Measurements from ENCODE around the gene MS4A12.
"Not testable (repeated sequence)": the region's sequence is repeated elsewhere in the genome, so short reads cannot be mapped to it uniquely, and the experiment has no call there.

The MS4A12 gene

DNA sequence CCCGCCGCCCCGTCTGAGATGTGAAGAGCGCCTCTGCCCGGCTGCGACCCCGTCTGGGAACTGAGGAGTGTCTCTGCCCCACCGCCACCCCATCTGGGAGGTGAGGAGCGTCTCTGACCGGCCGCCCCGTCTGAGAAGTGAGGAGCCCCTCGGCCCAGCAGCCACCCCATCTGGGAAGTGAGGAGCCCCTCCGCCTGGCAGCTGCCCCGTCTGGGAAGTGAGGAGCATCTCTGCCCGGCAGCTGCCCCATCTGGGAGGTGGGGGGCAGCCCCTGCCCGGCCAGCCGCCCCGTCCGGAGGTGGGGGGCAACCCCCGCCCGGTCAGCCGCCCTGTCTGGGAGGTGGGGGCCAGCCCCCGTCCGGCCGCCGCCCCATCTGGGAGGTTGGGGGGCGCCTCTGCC lies 17.6 kb downstream of the MS4A12 start:
- 95 to 98% methylated on average over 28 of the region's 28 CpGs for WGBS, 2 experiments
- not testable (repeated sequence) for H3K27ac ChIP-seq (ENCODE audit: insufficient read depth, low read depth, low read length, poor library complexity, severe bottlenecking); H3K4me3 ChIP-seq (ENCODE audit: insufficient read depth, low read depth, low read length); H3K4me1 ChIP-seq (ENCODE audit: control insufficient read depth, insufficient read depth, low read length); H3K36me3 ChIP-seq (ENCODE audit: control insufficient read depth, insufficient read depth, low read length); H3K27me3 ChIP-seq (ENCODE audit: control insufficient read depth, insufficient read depth, low read length, poor library complexity, severe bottlenecking); H3K9me3 ChIP-seq (ENCODE audit: control insufficient read depth, low read length)

GRCh38 chr11:60511393-60511792 lies 18.8 kb downstream of the MS4A12 start:
- WGBS, 2 experiments, result 78 to 80% methylated on average over 6 of the region's 6 CpGs
- no peak overlapping the region for H3K27ac ChIP-seq (ENCODE audit: insufficient read depth, low read depth, low read length, poor library complexity, severe bottlenecking)

GRCh38 chr11:60512651-60513225 lies 20.2 kb downstream of the MS4A12 start:
- 67 to 83% methylated on average over 1 of the region's 3 CpGs for WGBS, 2 experiments
- Histone ChIP-seq H3K9me3 (ENCODE audit: control insufficient read depth, low read length) (no peaks in the 10 kb centered on the region), H3K4me3 (ENCODE audit: insufficient read depth, low read depth, low read length) (no peak overlapping the region), H3K27me3 (ENCODE audit: control insufficient read depth, insufficient read depth, low read length, poor library complexity, severe bottlenecking) (no peaks in the 10 kb centered on the region), H3K27ac (ENCODE audit: insufficient read depth, low read depth, low read length, poor library complexity, severe bottlenecking) (no peak overlapping the region), H3K36me3 (ENCODE audit: control insufficient read depth, insufficient read depth, low read length) (no peaks in the 10 kb centered on the region), H3K4me1 (ENCODE audit: control insufficient read depth, insufficient read depth, low read length) (no peaks in the 10 kb centered on the region)

More at GRCh38 chr11:60511393-60511792, 18.8 kb downstream of the MS4A12 start:
- Histone ChIP-seq H3K36me3 (ENCODE audit: control insufficient read depth, insufficient read depth, low read length) (no peaks in the 10 kb centered on the region), H3K4me3 (ENCODE audit: insufficient read depth, low read depth, low read length) (no peak overlapping the region), H3K9me3 (ENCODE audit: control insufficient read depth, low read length) (no peaks in the 10 kb centered on the region), H3K4me1 (ENCODE audit: control insufficient read depth, insufficient read depth, low read length) (no peaks in the 10 kb centered on the region), H3K27me3 (ENCODE audit: control insufficient read depth, insufficient read depth, low read length, poor library complexity, severe bottlenecking) (no peaks in the 10 kb centered on the region)

- H3K9me3 ChIP-seq (ENCODE audit: control insufficient read depth, low read length), result no peaks in the 10 kb centered on the region
- H3K4me3 ChIP-seq (ENCODE audit: insufficient read depth, low read depth, low read length), result no peak overlapping the region
- no peaks in the 10 kb centered on the region for H3K4me1 ChIP-seq (ENCODE audit: control insufficient read depth, insufficient read depth, low read length)
- no peaks in the 10 kb centered on the region for H3K27me3 ChIP-seq (ENCODE audit: control insufficient read depth, insufficient read depth, low read length, poor library complexity, severe bottlenecking)
- no peaks in the 10 kb centered on the region for H3K36me3 ChIP-seq (ENCODE audit: control insufficient read depth, insufficient read depth, low read length)
- 100% methylated on average over 1 to 2 of the region's 2 CpGs for WGBS, 2 experiments
- no peak overlapping the region for H3K27ac ChIP-seq (ENCODE audit: insufficient read depth, low read depth, low read length, poor library complexity, severe bottlenecking)
Measured at GRCh38 chr11:60513496-60514460, 21.2 kb downstream of the MS4A12 start.

DNA sequence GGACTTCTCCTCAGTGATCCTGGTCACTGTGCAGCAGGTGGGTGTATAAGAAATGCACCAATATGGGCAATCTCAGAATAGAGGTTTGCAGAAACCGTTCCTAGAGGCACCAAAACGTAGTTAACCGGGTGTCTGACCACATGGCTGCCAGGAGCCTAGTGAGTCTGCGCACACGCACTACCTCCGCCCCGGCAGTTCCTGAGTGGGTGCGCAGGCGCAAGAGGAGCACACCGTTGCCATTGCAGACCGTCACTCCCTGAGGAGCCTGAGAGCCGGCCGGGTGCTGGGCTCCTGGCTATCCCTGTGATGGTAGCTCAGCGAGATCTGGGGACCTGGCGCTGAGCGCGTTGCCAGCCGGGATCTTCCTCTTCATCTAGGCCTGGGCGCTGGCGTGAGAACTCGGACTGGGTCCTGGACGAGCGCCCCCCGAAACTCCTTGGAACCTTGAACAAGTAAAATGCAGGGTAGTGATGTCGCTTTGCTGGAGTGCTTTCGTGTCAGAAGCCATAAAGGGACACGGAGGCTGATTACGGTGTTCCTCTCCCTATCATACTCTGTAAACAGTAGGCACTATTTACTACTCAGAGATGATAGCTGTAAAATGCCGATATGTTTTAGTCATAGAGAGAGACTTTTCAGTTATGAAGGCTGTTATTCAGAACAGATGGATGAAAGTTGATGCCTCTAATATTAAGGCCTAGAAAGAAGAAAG lies 22.7 kb downstream of the MS4A12 start, which contains the start of gene MS4A13:
MS4A13 (plus strand) TSS at position 249 of the 712 bp plus-strand sequence. CDS start 2,692 bp downstream, outside the sequence.
- Histone ChIP-seq H3K27me3 (ENCODE audit: control insufficient read depth, insufficient read depth, low read length, poor library complexity, severe bottlenecking) (no peaks in the 10 kb centered on the region), H3K4me3 (ENCODE audit: insufficient read depth, low read depth, low read length) (no peak within 1 kb of the TSS), H3K9me3 (ENCODE audit: control insufficient read depth, low read length) (no peaks in the 10 kb centered on the region), H3K27ac (ENCODE audit: insufficient read depth, low read depth, low read length, poor library complexity, severe bottlenecking) (no peak within 1 kb of the TSS), H3K36me3 (ENCODE audit: control insufficient read depth, insufficient read depth, low read length) (no peaks in the 10 kb centered on the region), H3K4me1 (ENCODE audit: control insufficient read depth, insufficient read depth, low read length) (no peaks in the 10 kb centered on the region)
- WGBS, 2 experiments, result 95 to 96% methylated on average over 29 of the region's 29 CpGs

GRCh38 chr11:60528465-60528864 lies 35.9 kb downstream of the MS4A12 start:
- Histone ChIP-seq H3K27me3 (ENCODE audit: control insufficient read depth, insufficient read depth, low read length, poor library complexity, severe bottlenecking) (no peaks in the 10 kb centered on the region), H3K4me1 (ENCODE audit: control insufficient read depth, insufficient read depth, low read length) (no peaks in the 10 kb centered on the region), H3K27ac (ENCODE audit: insufficient read depth, low read depth, low read length, poor library complexity, severe bottlenecking) (no peak overlapping the region), H3K4me3 (ENCODE audit: insufficient read depth, low read depth, low read length) (no peak overlapping the region), H3K36me3 (ENCODE audit: control insufficient read depth, insufficient read depth, low read length) (no peaks in the 10 kb centered on the region), H3K9me3 (ENCODE audit: control insufficient read depth, low read length) (no peaks in the 10 kb centered on the region)
- 100% methylated on average over 1 of the region's 1 CpG; no CpG with 5 or more reads in 1 of the 2 experiments for WGBS, 2 experiments

GRCh38 chr11:60528934-60529333 lies 36.4 kb downstream of the MS4A12 start:
- no peak overlapping the region for H3K4me3 ChIP-seq (ENCODE audit: insufficient read depth, low read depth, low read length)
- no peaks in the 10 kb centered on the region for H3K27me3 ChIP-seq (ENCODE audit: control insufficient read depth, insufficient read depth, low read length, poor library complexity, severe bottlenecking)
- H3K9me3 ChIP-seq (ENCODE audit: control insufficient read depth, low read length), result no peaks in the 10 kb centered on the region
- no peaks in the 10 kb centered on the region for H3K36me3 ChIP-seq (ENCODE audit: control insufficient read depth, insufficient read depth, low read length)
- H3K27ac ChIP-seq (ENCODE audit: insufficient read depth, low read depth, low read length, poor library complexity, severe bottlenecking), result no peak overlapping the region
- no peaks in the 10 kb centered on the region for H3K4me1 ChIP-seq (ENCODE audit: control insufficient read depth, insufficient read depth, low read length)
- WGBS, 2 experiments, result 73 to 79% methylated on average over 1 of the region's 1 CpG

GRCh38 chr11:60530454-60531100 lies 38.0 kb downstream of the MS4A12 start:
- no peaks in the 10 kb centered on the region for H3K4me1 ChIP-seq (ENCODE audit: control insufficient read depth, insufficient read depth, low read length)
- WGBS, 2 experiments, result 96 to 100% methylated on average over 3 of the region's 3 CpGs
- H3K36me3 ChIP-seq (ENCODE audit: control insufficient read depth, insufficient read depth, low read length), result no peaks in the 10 kb centered on the region
- no peaks in the 10 kb centered on the region for H3K27me3 ChIP-seq (ENCODE audit: control insufficient read depth, insufficient read depth, low read length, poor library complexity, severe bottlenecking)
- no peak overlapping the region for H3K4me3 ChIP-seq (ENCODE audit: insufficient read depth, low read depth, low read length)
- H3K27ac ChIP-seq (ENCODE audit: insufficient read depth, low read depth, low read length, poor library complexity, severe bottlenecking), result no peak overlapping the region
- H3K9me3 ChIP-seq (ENCODE audit: control insufficient read depth, low read length), result no peaks in the 10 kb centered on the region

- not testable (repeated sequence) for H3K4me1 ChIP-seq (ENCODE audit: control insufficient read depth, insufficient read depth, low read length); H3K4me3 ChIP-seq (ENCODE audit: insufficient read depth, low read depth, low read length); H3K36me3 ChIP-seq (ENCODE audit: control insufficient read depth, insufficient read depth, low read length); H3K27ac ChIP-seq (ENCODE audit: insufficient read depth, low read depth, low read length, poor library complexity, severe bottlenecking); H3K27me3 ChIP-seq (ENCODE audit: control insufficient read depth, insufficient read depth, low read length, poor library complexity, severe bottlenecking); H3K9me3 ChIP-seq (ENCODE audit: control insufficient read depth, low read length)
- 89 to 93% methylated on average over 15 to 18 of the region's 18 CpGs for WGBS, 2 experiments
Measured at GRCh38 chr11:60532383-60532782, 39.8 kb downstream of the MS4A12 start.
